ENCODE measurements around the gene VASP. TPM values are rescaled to one million over a fixed set of nuclear protein-coding genes. Genes with fewer than 3 reads are reported as not detected.

VASP gene
- total and polyA plus RNA-seq, 2 donors (not counting 1 experiment from before 2014, with no cell fraction given) = 79.5 to 108 TPM

- Mint-ChIP-seq H3K27ac (no peak overlapping the region), H3K9me3 (ENCODE audit: insufficient read depth) (no peaks in the 10 kb centered on the region), H3K4me1 (peaks cover 54% of the 10 kb centered on the region), H3K27me3 (peaks cover 23% of the 10 kb centered on the region), H3K4me3 (no peak overlapping the region)
- DNase-seq (peak; percentile 72), ATAC-seq (ENCODE audit: low read depth) (no peak)
- Histone ChIP-seq H3K79me2 (ENCODE audit: control insufficient read depth, insufficient read depth, low read length) (no peaks in the 10 kb centered on the region), H3K9ac (ENCODE audit: low read length) (no peak overlapping the region), H2AFZ (ENCODE audit: insufficient read depth, low read depth, low read length, poor library complexity, severe bottlenecking) (no peak overlapping the region), H3K4me1 (ENCODE audit: control insufficient read depth in 2 of 2, insufficient read depth in 2 of 2, low read length in 2 of 2) (peaks cover 37 to 43% of the 10 kb centered on the region in 2 donors), H4K20me1 (ENCODE audit: control insufficient read depth, insufficient read depth, low read length, poor library complexity, severe bottlenecking) (peaks cover 39% of the 10 kb centered on the region), H3K27me3 (replicated peaks in 1 of 4; ENCODE audit: control extremely low read depth in 1 of 4, control insufficient read depth in 3 of 4, insufficient read depth in 4 of 4, low read length in 3 of 4) (peaks cover 0 to 28% (median 11%) of the 10 kb centered on the region in 4 experiments), H3K27ac (ENCODE audit: low read length in 2 of 2) (no peak overlapping the region), H3K4me2 (replicated peaks; ENCODE audit: low read depth, low read length, poor library complexity, severe bottlenecking) (no peak overlapping the region), H3K4me3 (ENCODE audit: control extremely low read depth in 1 of 5, extremely low read depth in 1 of 5, insufficient read depth in 1 of 5, low read depth in 2 of 5, low read length in 4 of 5) (no peak overlapping the region), H3K9me3 (ENCODE audit: control extremely low read depth in 1 of 3, control insufficient read depth in 2 of 3, insufficient read depth in 1 of 3, low read length in 2 of 3) (no peaks in the 10 kb centered on the region), H3K36me3 (replicated peaks in 1 of 2; ENCODE audit: control extremely low read depth in 1 of 2, control insufficient read depth in 1 of 2, extremely low read depth in 1 of 2, insufficient read depth in 2 of 2, low read length in 1 of 2) (no peaks in the 10 kb centered on the region)
- CTCF ChIA-PET = interaction anchor here (0.6 to 10.4 kb wide), 6 partner anchors 11 to 50 kb away, joined by 3 to 453 read pairs (median 4); no protein-coding TSS in a partner anchor
- TF ChIP-seq CTCF (IDR thresholded peaks at IDR 0.05) = no peak
- no peak for TF ChIP-seq EZH2 (IDR thresholded peaks at IDR 0.05; ENCODE audit: borderline replicate concordance, insufficient read depth, low read depth, low read length, poor library complexity, severe bottlenecking)
- POLR2A ChIA-PET = interaction anchor here (0.7 to 0.9 kb wide), 2 partner anchors 35 to 49 kb away, joined by 3 to 4 read pairs; no protein-coding TSS in a partner anchor
- intact Hi-C loops (cut with micrococcal nuclease) = no loop called here
- 82% methylated on average over 16 of the region's 28 CpGs for whole genome bisulfite sequencing (ENCODE audit: insufficient coverage)
These were observed 32.4 kb upstream of the VASP start for GRCh38 chr19:45474606-45475521.
